Mesodermal cell (in vitro differentiated cells): ENCODE measurements around the gene ACOX1.

Experiments
- H3K27ac ChIP-seq: 2 replicates; pipeline ENCODE4 v1.7.0; 2013; ENCODE audit warnings: mild to moderate bottlenecking, low read depth, low read length, moderate library complexity; ENCODE audit not compliant: severe bottlenecking
- H3K36me3 ChIP-seq: 2 replicates; pipeline ENCODE4 v1.7.1; 2013; ENCODE audit warnings: mild to moderate bottlenecking, low read length, moderate library complexity; ENCODE audit not compliant: control insufficient read depth, insufficient read depth
- H3K4me1 ChIP-seq: one replicate; pipeline ENCODE4 v1.7.1; 2013; ENCODE audit warnings: mild to moderate bottlenecking, low read length; ENCODE audit not compliant: insufficient read depth, control insufficient read depth, poor library complexity, severe bottlenecking
- H3K4me3 ChIP-seq: 2 replicates; pipeline ENCODE4 v1.7.0; 2013; ENCODE audit warnings: low read length, control low read depth, mild to moderate bottlenecking; ENCODE audit not compliant: insufficient read depth, poor library complexity, severe bottlenecking; ENCODE audit errors: extremely low read depth
- H3K9me3 ChIP-seq: 2 replicates; pipeline ENCODE4 v1.7.1; 2013; ENCODE audit warnings: mild to moderate bottlenecking, low read length, moderate library complexity; ENCODE audit not compliant: control insufficient read depth
- WGBS, 2 experiments: methylation state at CpG; one replicate each; pipeline ENCODE4 v1.1.5; 2013; ENCODE audit warnings: missing lambda C conversion rate in 2 of 2; ENCODE audit not compliant: insufficient coverage in 2 of 2; 5-methylcytosine and 5-hydroxymethylcytosine counted together

Gene ACOX1

DNA sequence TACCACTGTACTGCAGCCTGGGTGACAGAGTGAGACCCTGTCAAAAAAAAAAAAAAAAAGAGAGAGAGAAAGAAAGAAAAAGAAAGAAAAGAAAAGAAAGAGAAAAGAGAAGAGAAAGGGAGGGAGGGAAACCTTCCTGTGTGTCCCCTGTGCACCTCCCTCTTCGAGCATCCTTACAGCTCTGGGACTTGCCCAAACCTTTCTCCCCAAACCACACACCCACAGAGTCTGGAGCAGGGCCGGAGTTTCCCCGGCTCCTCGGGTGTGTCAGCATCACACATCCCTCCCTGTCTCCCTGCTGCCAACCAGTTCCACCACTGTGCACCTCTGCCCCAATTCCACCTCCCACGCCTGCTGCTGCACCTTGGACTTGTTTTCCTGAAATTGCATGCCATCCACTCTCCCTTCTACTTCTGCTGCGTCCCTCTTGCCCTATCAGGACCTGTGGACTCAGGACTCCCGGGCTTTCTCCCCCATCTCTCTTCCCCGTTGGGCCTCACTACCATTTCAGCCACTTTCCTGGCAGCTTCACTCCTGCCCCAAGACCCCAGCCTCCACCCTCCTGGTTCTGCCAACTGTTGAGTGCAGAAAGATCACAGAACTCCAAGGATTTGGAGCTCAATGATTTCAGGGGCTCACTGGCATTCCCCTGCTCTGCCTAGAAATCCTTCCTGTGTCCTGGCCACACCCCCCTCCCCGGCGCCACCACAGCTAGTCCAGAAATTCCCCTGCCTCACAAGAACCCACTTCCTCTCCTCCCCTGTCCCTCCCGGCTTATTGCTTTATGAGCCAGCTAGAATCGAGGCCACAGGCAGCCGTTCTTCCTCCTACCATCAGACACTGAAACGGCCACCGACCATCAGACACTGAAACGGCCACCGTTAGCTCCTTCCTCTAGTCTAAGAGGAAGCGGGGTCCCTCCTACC is 18.0 kb upstream of the ACOX1 start:
- Histone ChIP-seq H3K36me3 (peaks cover 8% of the 10 kb centered on the region), H3K9me3 (no peaks in the 10 kb centered on the region), H3K27ac (peak overlapping the region; percentile 50), H3K4me1 (peaks cover 20% of the 10 kb centered on the region), H3K4me3 (no peak overlapping the region)
- 75 to 82% methylated on average over 16 of the region's 18 CpGs for WGBS, 2 experiments

DNA sequence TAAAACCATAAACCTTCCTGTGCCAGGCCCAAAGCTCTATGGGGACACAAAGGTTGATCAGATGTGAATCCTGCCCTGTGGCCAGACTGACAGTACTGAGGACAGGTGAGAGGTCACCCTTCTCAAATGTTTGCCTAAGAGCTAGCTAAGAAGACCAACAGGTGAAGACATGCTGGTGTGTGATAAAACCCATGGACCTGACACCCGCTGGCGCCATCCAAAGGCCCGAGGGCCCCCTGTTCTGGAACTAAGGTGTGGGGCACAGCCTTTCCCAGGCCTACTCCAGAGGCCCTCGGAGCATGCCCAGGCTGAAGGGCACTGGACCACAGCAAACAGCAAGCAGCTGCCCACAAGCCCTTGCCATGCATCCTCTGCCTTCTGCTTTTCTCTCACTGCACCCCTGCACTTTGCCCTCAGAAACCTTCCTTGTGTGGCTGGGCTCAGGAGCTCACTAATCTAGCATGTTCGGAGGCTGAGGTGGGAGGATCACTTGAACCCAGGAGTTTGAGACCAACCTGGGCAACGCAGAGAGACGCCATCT is 16.5 kb upstream of the ACOX1 start:
- no peak overlapping the region for H3K27ac ChIP-seq
- peaks cover 20% of the 10 kb centered on the region for H3K4me1 ChIP-seq
- H3K4me3 ChIP-seq = no peak overlapping the region
- H3K36me3 ChIP-seq = peaks cover 8% of the 10 kb centered on the region
- WGBS, 2 experiments = 93 to 94% methylated on average over 6 to 7 of the region's 7 CpGs
- no peaks in the 10 kb centered on the region for H3K9me3 ChIP-seq

DNA sequence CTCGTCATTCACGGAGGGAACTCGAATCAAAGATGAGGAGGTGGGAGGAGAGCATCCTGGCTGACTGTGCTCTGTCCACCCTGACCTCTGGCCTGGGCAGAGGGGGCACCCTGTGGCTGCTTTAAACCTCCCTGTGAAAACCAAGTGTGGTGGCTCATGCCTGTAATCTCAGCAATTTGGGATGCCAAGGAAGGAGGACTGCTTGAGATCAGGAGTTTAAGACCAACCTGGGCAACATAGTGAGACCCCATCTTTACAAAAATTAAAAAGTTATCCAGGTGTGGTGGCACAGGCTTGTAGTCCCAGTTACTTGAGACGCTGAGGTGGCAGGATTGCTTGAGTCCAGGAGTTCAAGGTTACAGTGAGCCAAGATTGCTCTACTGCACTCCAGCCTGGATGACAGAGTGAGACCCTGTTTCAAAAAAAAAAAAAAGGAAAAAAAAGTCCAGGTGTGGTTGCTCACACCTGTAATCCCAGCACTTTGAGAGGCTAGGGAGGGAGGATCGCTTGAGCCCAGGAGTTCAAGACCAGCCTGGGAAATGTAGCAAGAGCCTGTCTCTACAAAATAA is 15.9 kb upstream of the ACOX1 start:
- H3K4me1 ChIP-seq = peaks cover 20% of the 10 kb centered on the region
- H3K36me3 ChIP-seq = peaks cover 8% of the 10 kb centered on the region
- WGBS, 2 experiments = 96 to 100% methylated on average over 1 to 4 of the region's 5 CpGs
- H3K27ac ChIP-seq = no peak overlapping the region
- no peaks in the 10 kb centered on the region for H3K9me3 ChIP-seq
- H3K4me3 ChIP-seq = no peak overlapping the region

DNA sequence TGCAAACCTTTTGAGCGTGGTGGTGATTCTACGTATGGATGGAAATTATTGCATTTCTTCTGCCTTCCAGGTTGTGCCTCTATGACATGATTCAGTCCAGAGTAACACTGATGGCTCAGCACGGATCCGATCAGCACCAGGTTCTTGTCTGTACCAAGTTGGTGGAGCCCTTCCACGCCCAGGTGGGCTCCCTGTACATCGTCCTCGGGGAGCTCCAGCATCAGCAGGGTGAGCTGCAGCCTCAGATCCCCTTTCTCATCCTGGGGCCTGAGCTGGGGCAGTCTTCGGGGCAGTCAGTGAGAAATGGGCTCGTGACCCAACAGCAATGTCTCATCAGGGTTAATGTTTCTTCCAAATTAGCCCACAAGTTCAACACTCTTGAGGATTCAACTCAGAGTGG is 12.4 kb upstream of the ACOX1 start:
- Histone ChIP-seq H3K9me3 (no peaks in the 10 kb centered on the region), H3K4me3 (no peak overlapping the region), H3K4me1 (no peaks in the 10 kb centered on the region), H3K27ac (no peak overlapping the region), H3K36me3 (peaks cover 8% of the 10 kb centered on the region)
- WGBS, 2 experiments = 82 to 87% methylated on average over 9 of the region's 9 CpGs

DNA sequence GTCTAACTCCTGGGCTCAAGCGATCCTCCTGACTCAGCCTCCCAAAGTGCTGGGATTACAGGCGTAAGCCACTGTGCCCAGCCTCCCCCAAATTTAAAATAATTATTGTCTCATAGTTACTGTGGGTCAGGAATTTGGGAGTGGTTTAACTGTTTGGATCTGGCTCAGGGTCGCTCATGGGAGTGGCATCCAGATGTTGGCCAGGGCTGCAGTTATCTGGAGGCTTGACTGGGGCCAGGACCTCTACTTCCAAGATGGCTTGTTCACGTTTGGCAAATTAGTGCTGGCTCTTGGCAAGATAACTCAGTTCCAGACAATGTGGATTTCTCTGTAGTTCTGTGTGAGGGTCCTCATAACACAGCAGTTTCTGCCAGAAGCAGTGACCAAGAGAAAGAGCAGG is 8.1 kb upstream of the ACOX1 start:
- WGBS, 2 experiments = 94 to 100% methylated on average over 1 to 2 of the region's 4 CpGs
- Histone ChIP-seq H3K4me1 (peaks cover 12% of the 10 kb centered on the region), H3K27ac (no peak overlapping the region), H3K4me3 (no peak overlapping the region), H3K9me3 (no peaks in the 10 kb centered on the region), H3K36me3 (no peaks in the 10 kb centered on the region)

DNA sequence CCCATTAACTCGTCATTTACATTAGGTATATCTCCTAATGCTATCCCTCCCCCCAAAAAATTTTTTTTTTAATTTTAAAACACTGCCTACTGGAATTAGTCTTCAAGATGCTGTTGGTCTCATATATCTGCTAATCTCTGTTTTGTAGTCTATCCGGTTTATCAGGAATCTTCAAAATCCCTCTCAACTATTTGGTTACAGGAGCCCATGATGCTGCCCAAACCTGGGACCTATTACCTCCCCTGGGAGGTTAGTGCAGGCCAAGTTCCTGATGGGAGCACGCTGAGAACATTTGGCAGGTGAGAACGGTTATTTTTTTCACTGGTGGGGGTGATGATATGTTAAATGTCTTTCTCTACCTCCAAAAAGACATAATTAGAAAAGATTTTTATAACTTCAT is 7.0 kb upstream of the ACOX1 start:
- 100% methylated on average over 1 of the region's 4 CpGs; no CpG with 5 or more reads in 1 of the 2 experiments for WGBS, 2 experiments
- Histone ChIP-seq H3K36me3 (no peaks in the 10 kb centered on the region), H3K4me1 (peaks cover 12% of the 10 kb centered on the region), H3K9me3 (no peaks in the 10 kb centered on the region), H3K27ac (no peak overlapping the region), H3K4me3 (no peak overlapping the region)

DNA sequence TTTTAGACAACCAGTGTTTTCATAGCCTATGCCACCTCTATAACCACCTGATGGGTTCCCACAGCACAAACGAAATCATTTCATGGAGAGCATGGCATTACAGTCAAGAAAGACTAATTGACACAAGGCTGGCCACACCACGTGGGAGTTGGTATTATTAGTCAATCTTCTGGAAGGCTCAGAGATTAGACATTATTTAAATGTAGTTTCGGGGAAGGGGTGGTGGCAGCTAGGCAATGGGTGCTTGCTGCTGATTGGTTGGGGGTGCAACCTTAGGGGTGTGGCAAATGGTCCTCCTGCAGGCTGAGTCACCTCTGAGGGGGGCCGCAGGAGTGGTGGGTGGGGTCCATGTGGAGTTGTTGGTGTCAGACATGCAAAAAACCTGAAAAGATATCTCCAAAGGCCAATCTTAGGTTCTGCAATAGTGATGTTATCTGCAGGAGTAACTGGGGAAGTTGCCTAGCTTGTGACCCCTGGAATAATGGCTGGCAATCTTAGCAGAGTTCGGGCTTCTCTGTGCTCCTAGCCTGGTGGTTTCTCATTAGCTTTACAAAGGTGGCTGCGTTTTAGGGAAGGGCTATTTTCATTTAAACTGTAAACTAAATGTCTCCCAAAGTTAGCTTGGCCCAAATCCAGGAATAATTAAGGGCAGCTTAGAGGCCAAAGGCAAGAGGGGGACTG is 4.7 kb upstream of the ACOX1 start:
- H3K4me3 ChIP-seq = no peak overlapping the region
- H3K36me3 ChIP-seq = no peaks in the 10 kb centered on the region
- WGBS, 2 experiments = 13 to 39% methylated on average over 4 to 5 of the region's 6 CpGs
- peaks cover 12% of the 10 kb centered on the region for H3K4me1 ChIP-seq
- H3K9me3 ChIP-seq = no peaks in the 10 kb centered on the region
- no peak overlapping the region for H3K27ac ChIP-seq

DNA sequence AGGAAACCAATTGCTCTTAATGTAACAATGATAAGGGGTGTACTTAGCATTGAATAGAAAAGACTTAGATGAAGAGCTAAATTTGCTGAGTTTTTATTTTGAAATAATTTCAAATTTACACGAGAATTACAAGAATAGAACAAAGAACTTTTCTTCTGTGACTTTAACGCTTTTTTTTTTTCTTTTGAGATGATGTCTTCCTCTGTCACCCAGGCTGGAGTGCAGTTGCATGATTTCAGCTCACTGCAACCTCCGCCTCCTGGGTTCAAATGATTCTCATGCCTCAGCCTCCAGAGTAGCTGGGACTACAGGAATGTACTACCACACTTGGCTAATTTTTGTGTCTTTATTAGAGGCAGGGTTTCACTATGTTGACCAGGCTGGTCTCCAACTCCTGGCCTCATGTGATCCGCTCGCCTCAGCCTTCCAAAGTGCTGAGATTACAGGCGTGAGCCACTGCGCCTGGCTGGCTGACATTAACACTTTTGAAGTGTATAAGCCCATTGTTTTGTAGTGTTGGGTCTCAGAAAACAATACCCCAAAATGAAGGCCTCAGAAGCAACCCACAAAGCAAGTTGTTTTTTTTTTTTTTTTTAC is 2.2 kb upstream of the ACOX1 start:
- Histone ChIP-seq H3K36me3 (peaks cover 12% of the 10 kb centered on the region), H3K9me3 (no peaks in the 10 kb centered on the region), H3K27ac (no peak overlapping the region), H3K4me3 (no peak overlapping the region), H3K4me1 (peaks cover 12% of the 10 kb centered on the region)
- 97 to 100% methylated on average over 3 to 5 of the region's 7 CpGs for WGBS, 2 experiments

DNA sequence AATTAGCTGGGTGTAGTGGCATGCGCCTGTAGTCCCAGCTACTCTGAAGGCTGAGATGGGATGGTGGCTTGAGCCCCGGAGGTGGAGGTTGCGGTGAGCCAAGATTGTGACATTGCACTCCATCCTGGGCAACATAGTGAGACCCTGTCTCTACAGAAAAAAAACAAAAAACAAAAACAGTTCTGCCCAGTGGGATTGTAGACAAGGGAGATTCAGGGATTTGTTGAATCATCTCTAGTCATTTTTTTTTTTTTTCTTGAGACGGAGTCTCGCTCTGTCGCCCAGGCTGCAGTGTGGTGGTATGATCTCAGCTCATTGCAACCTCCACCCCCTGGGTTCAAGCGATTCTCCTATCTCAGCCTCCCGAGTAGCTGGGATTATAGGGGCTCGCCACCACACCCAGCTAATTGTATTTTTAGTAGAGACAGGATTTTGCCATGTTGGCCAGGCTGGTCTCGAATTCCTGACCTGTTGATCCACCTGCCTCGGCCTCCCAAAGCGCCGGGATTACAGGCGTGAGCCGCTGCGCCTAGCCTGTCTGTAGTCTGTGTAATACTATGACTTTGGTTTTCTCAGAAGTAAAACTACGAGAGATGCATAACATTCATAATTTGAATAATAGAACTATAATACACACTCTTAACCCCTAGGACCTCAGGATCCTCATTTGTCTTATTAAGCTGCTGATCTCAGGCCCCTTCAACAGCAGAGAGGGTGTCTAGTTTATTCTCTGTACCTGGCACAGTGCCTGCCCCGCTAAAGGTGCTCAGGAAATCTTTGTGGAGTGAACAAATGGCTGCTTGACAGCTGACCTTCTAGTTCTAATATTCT is 1.4 kb upstream of the ACOX1 start:
- 72 to 81% methylated on average over 5 to 7 of the region's 18 CpGs for WGBS, 2 experiments
- Histone ChIP-seq H3K4me1 (peaks cover 12% of the 10 kb centered on the region), H3K36me3 (peaks cover 17% of the 10 kb centered on the region), H3K9me3 (no peaks in the 10 kb centered on the region), H3K4me3 (peak overlapping the region; percentile 72), H3K27ac (peak overlapping the region; percentile 97)
